Panc1 (cell line): ENCODE results near the gene ZSWIM7. TPM values are rescaled to one million over a fixed set of nuclear protein-coding genes. Genes with fewer than 3 reads are reported as not detected.

Experiments
- ATAC-seq: fragments of 200-7000 bp; cut with Tn5 transposase; 2 replicates; pipeline ENCODE4 v1.9.1; 2020; ENCODE audit warnings: mild to moderate bottlenecking, moderate library complexity
- BruUV-seq: library from RNA; stranded (reverse); fragments of 400-500 nt; replicated peaks from 2 replicates; lab custom pipeline; 2021; lab: Mats Ljungman, UMichigan
- CTCF ChIA-PET: fragments of 300-600 bp; sonication (Branson Sonifier 250); formaldehyde crosslinking; loops from one replicate; lab custom pipeline; 2022; ENCODE audit warnings: antibody characterized with exemption; lab: Charles Lee
- POLR2A ChIA-PET: fragments of 300-600 bp; sonication (Branson Sonifier 250); formaldehyde crosslinking; loops from one replicate; lab custom pipeline; 2022; ENCODE audit warnings: antibody characterized with exemption; lab: Charles Lee
- DNase-seq: peaks from one replicate; pipeline ENCODE4 v3.0.0-alpha.2; 2010; ENCODE audit warnings: low read depth, low spot score
- H3K27ac ChIP-seq: 2 replicates; pipeline ENCODE4 v1.5.1; 2011; ENCODE audit warnings: mild to moderate bottlenecking, low read length, inconsistent platforms
- H3K27me3 ChIP-seq: fragments of 200-500 bp; sonication (Bioruptor generic); 2 replicates; pipeline ENCODE4 v1.6.0; 2014; ENCODE audit warnings: low read length, inconsistent platforms; ENCODE audit not compliant: control insufficient read depth, insufficient read depth
- H3K36me3 ChIP-seq: fragments of 200-500 bp; sonication (Bioruptor generic); 2 replicates; pipeline ENCODE4 v1.5.1; 2014; ENCODE audit warnings: inconsistent platforms, mild to moderate bottlenecking, low read length, moderate library complexity; ENCODE audit not compliant: control insufficient read depth, insufficient read depth
- H3K4me1 ChIP-seq: 2 replicates; pipeline ENCODE4 v1.5.1; 2011; ENCODE audit warnings: inconsistent platforms, mild to moderate bottlenecking, low read length, moderate library complexity; ENCODE audit not compliant: control insufficient read depth, insufficient read depth
- H3K4me3 ChIP-seq, 2 experiments: 2 replicates each; pipeline ENCODE4 v1.5.1; 2011 to 2012; ENCODE audit warnings: low read depth in 2 of 2, low read length in 2 of 2, mild to moderate bottlenecking in 2 of 2, inconsistent platforms in 1 of 2, moderate library complexity in 1 of 2
- H3K9me3 ChIP-seq: fragments of 200-500 bp; sonication (Bioruptor generic); 2 replicates; pipeline ENCODE4 v1.5.1; 2014; ENCODE audit warnings: low read depth, mild to moderate bottlenecking, inconsistent platforms, low read length, moderate library complexity; ENCODE audit not compliant: control insufficient read depth, insufficient read depth
- CTCF ChIP-seq: fragments of 450-650 bp; IDR thresholded peaks from 2 replicates; pipeline ENCODE4 v1.5.1; 2017; ENCODE audit warnings: mild to moderate bottlenecking
- POLR2AphosphoS5 ChIP-seq: IDR thresholded peaks from 2 replicates; pipeline ENCODE4 v1.6.1; 2012; ENCODE audit warnings: mild to moderate bottlenecking, low read depth, low read length, moderate library complexity
- REST ChIP-seq, 2 experiments: IDR thresholded peaks; 2 replicates each; pipeline ENCODE4 v1.6.1; 2011 to 2012; ENCODE audit warnings: low read depth in 2 of 2, control low read depth in 1 of 2, low read length in 1 of 2, mild to moderate bottlenecking in 1 of 2, moderate library complexity in 1 of 2; ENCODE audit not compliant: insufficient read depth in 1 of 2
- SIN3A ChIP-seq: IDR thresholded peaks from 2 replicates; pipeline ENCODE4 v1.6.1; 2012; ENCODE audit warnings: low read depth, mild to moderate bottlenecking, low read length, moderate library complexity, borderline replicate concordance; ENCODE audit not compliant: insufficient read depth
- TCF7L2 ChIP-seq: IDR thresholded peaks from 2 replicates; pipeline ENCODE4 v1.6.1; 2011; ENCODE audit warnings: mild to moderate bottlenecking, low read depth, low read length, inconsistent platforms
- in situ Hi-C: cut with HindIII; loops from 2 replicates; pipeline ENCODE4 v1.10.0; 2016; ENCODE audit warnings: low sequenced_read_pairs, low pct_unique_long_range_greater_than_20kb
- intact Hi-C: fragments of 100-400 bp; cut with micrococcal nuclease; formaldehyde crosslinking; loops from one replicate; pipeline ENCODE4 v1.10.0; 2022; ENCODE audit not compliant: unreplicated experiment
- total RNA-seq: library from RNA; stranded (reverse); gene quantifications from one replicate; pipeline ENCODE4 v1.2.1, GENCODE V29; 2021; ENCODE audit not compliant: unreplicated experiment

The ZSWIM7 gene
- total RNA-seq, 1 experiment from 2014 or later: 17.5 TPM

GRCh38 chr17:16019347-16019746 is 19.8 kb upstream of the ZSWIM7 start:
- ATAC-seq: no peak; the same call in 1 of the 2 replicates
- ChIA-PET POLR2A (no interaction called here), CTCF (no interaction called here)
- peaks cover 19% of the 10 kb centered on the region for H3K36me3 ChIP-seq
- no peaks in the 10 kb centered on the region for H3K27me3 ChIP-seq
- TF ChIP-seq TCF7L2 (no peak), SIN3A (no peak), REST (IDR thresholded peaks at IDR 0.05; ENCODE audit: insufficient read depth in 1 of 2, low read depth in 2 of 2, low read length in 1 of 2) (no peak), POLR2AphosphoS5 (no peak), CTCF (no peak)
- no peak overlapping the region for H3K27ac ChIP-seq
- no peaks in the 10 kb centered on the region for H3K9me3 ChIP-seq
- no peak for DNase-seq
- in situ Hi-C loops (no loop called here), intact Hi-C loops (no loop called here)
- no TSS peak for BruUV-seq
- no peaks in the 10 kb centered on the region for H3K4me1 ChIP-seq
- no peak overlapping the region for H3K4me3 ChIP-seq

- peaks cover 33% of the 10 kb centered on the region for H3K36me3 ChIP-seq
- ChIA-PET CTCF (no interaction called here), POLR2A (no interaction called here)
Measured at GRCh38 chr17:16013943-16014407, 14.5 kb upstream of the ZSWIM7 start.

More at GRCh38 chr17:16013943-16014407, 14.5 kb upstream of the ZSWIM7 start:
- intact Hi-C loops (no loop called here), in situ Hi-C loops (no loop called here)
- no TSS peak for BruUV-seq
- Histone ChIP-seq H3K4me3 (no peak overlapping the region), H3K9me3 (no peaks in the 10 kb centered on the region), H3K27ac (no peak overlapping the region), H3K27me3 (no peaks in the 10 kb centered on the region), H3K4me1 (no peaks in the 10 kb centered on the region)
- TF ChIP-seq REST (IDR thresholded peaks at IDR 0.05; ENCODE audit: insufficient read depth in 1 of 2, low read depth in 2 of 2, low read length in 1 of 2) (no peak), SIN3A (no peak), CTCF (peak; percentile 54)
- ATAC-seq: peak; percentile 87
- DNase-seq: peak; percentile 81
